ENCODE results near the gene CNDP1.
A peak's percentile ranks its signal among the peaks of the same experiment; 100 is the strongest.

CNDP1 gene

GRCh38 chr18:74495581-74496507 lies 38.5 kb upstream of the CNDP1 start, which contains the start of gene CNDP2:
CNDP2 (plus strand) TSS chr18:74496363; CDS start chr18:74499974, 3,611 bp downstream.
- TF ChIP-seq TAF1 (IDR thresholded peaks at IDR 0.05; ENCODE audit: borderline replicate concordance, insufficient read depth, low read length) (no peak), FOXP2 (optimal IDR thresholded peaks at IDR 0.05; ENCODE audit: borderline replicate concordance, extremely low read depth, extremely low read length, insufficient read depth) (peak; percentile 97), REST (IDR thresholded peaks at IDR 0.05; ENCODE audit: insufficient read depth in 1 of 2, low read depth in 2 of 2, low read length in 2 of 2) (no peak), SIN3A (IDR thresholded peaks at IDR 0.05; ENCODE audit: borderline replicate concordance, insufficient read depth, low read length) (peak; percentile 88; the same call in 1 of the 2 replicates), POLR2AphosphoS5 (IDR thresholded peaks at IDR 0.05; ENCODE audit: low read depth, low read length) (peak; percentile 69)

- TF ChIP-seq REST (IDR thresholded peaks at IDR 0.05; ENCODE audit: insufficient read depth in 1 of 2, low read depth in 2 of 2, low read length in 2 of 2), result peak in 1 of 2 experiments; percentile 68; a peak in 1 of 4 replicates
- TF ChIP-seq FOXP2 (optimal IDR thresholded peaks at IDR 0.05; ENCODE audit: borderline replicate concordance, extremely low read depth, extremely low read length, insufficient read depth), result no peak
Observed at GRCh38 chr18:74496508-74497323, 37.6 kb upstream of the CNDP1 start.

- TF ChIP-seq REST (IDR thresholded peaks at IDR 0.05; ENCODE audit: insufficient read depth in 1 of 2, low read depth in 2 of 2, low read length in 2 of 2) (no peak), POLR2AphosphoS5 (IDR thresholded peaks at IDR 0.05; ENCODE audit: low read depth, low read length) (no peak), SIN3A (IDR thresholded peaks at IDR 0.05; ENCODE audit: borderline replicate concordance, insufficient read depth, low read length) (no peak), FOXP2 (optimal IDR thresholded peaks at IDR 0.05; ENCODE audit: borderline replicate concordance, extremely low read depth, extremely low read length, insufficient read depth) (no peak), TAF1 (IDR thresholded peaks at IDR 0.05; ENCODE audit: borderline replicate concordance, insufficient read depth, low read length) (no peak)
Observed at GRCh38 chr18:74497324-74497676, 37.0 kb upstream of the CNDP1 start.

GRCh38 chr18:74497778-74498177 lies 36.5 kb upstream of the CNDP1 start:
- TF ChIP-seq SIN3A (IDR thresholded peaks at IDR 0.05; ENCODE audit: borderline replicate concordance, insufficient read depth, low read length) (no peak), POLR2AphosphoS5 (IDR thresholded peaks at IDR 0.05; ENCODE audit: low read depth, low read length) (no peak), TAF1 (IDR thresholded peaks at IDR 0.05; ENCODE audit: borderline replicate concordance, insufficient read depth, low read length) (no peak), REST (IDR thresholded peaks at IDR 0.05; ENCODE audit: insufficient read depth in 1 of 2, low read depth in 2 of 2, low read length in 2 of 2) (no peak)

Data from PFSK-1 (cell line).